ENCODE data around the gene UNC79.

DNA sequence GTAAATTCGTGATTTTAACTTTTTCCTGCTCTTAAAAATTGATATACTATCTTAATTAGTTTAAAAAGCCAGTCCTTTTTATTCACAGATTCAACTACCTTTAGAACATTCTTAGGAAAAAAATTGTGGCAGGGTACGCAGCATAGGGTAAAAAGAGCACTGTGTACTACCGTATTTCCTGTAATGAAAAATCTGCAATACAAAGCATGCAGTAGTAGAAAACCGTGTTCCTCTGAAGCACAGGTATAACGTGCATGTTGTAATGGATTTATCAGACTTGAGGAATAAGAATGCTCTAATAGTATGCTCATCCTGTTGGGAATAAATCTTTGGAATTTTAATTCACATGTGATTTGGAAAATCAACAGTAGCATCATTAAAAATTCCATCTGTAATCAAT, 140.5 kb downstream of the UNC79 start:
- no peak for TF ChIP-seq POLR2A (IDR thresholded peaks at IDR 0.05)
- TF ChIP-seq, protein P1, sequence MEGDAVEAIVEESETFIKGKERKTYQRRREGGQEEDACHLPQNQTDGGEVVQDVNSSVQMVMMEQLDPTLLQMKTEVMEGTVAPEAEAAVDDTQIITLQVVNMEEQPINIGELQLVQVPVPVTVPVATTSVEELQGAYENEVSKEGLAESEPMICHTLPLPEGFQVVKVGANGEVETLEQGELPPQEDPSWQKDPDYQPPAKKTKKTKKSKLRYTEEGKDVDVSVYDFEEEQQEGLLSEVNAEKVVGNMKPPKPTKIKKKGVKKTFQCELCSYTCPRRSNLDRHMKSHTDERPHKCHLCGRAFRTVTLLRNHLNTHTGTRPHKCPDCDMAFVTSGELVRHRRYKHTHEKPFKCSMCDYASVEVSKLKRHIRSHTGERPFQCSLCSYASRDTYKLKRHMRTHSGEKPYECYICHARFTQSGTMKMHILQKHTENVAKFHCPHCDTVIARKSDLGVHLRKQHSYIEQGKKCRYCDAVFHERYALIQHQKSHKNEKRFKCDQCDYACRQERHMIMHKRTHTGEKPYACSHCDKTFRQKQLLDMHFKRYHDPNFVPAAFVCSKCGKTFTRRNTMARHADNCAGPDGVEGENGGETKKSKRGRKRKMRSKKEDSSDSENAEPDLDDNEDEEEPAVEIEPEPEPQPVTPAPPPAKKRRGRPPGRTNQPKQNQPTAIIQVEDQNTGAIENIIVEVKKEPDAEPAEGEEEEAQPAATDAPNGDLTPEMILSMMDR (IDR thresholded peaks at IDR 0.05): no peak

Data from heart left ventricle (tissue), 13 donors.